GM19193 (cell line): ENCODE results near the gene RNF187.

ENCODE experiments used
- POLR2A ChIP-seq: IDR thresholded peaks from 4 replicates; pipeline ENCODE4 v1.6.1; 2011; ENCODE audit not compliant: insufficient read depth, insufficient read length; ENCODE audit errors: extremely low read depth

The RNF187 gene

DNA sequence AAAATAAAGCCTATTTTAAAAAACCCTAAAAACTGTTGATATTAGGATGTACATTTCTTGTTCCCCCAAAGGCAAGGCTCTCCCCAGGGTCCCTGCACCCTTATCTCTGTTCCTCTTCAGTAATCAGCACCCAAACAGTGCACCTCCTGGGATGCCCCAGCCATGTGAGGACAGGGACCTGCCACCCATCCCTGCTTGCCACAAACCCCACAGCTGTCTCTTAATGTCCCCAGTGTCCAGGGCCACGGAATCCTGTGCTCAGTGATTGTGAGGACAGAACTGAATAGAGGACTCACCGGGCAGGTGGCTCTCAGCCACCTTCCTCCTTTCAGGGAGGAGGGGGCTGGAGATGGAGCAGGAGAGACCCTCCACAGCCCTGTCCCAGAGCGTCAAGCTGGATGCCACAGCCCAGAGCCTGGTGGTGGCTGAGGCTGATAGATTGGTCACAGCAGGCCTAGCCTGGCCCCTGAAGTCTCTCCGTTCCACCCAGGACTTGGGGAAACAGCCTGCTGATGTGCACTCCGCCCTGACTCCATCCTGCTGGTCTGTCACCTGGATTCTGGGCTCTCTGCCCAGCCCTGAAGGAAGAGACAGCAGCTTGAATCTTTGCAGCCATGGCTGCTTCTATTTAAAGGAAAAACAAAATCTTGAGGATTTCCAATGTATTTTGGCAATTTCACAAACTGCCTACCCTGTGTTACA, 23.1 kb downstream of the RNF187 start:
- no peak for TF ChIP-seq POLR2A

DNA sequence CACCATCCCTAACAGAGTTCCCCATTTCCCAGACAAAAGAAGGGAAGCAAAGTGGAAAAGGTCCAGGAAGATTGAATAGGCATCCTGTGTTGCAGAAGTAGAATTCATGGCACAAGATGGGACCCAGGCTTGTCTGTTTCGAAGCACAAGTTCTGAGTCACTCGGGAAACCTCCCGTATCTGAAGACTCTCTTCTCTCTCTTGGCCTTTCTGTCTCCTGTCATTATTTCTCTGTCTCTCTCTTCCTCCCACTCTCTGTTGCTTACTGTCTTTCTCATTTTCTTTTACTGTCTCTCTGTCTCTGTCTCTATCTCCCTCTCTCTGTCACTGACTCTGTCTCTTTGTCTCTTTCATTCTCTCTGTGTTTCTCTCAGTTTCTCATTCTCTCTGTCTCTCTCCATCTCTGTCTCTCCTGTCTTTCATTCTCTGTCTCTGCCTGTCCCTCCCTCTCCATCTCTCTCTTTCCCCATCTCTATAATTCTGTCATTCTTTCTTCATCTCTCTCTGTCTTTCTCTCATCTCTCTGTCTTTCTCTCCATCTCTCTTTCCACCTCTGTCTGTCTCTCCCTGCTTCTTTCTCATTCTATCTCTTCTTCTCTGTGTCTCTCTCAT, 23.7 kb downstream of the RNF187 start:
- TF ChIP-seq POLR2A, result no peak

- TF ChIP-seq POLR2A, result no peak
These were observed 24.6 kb downstream of the RNF187 start for GRCh38 chr1:228511546-228512445.

DNA sequence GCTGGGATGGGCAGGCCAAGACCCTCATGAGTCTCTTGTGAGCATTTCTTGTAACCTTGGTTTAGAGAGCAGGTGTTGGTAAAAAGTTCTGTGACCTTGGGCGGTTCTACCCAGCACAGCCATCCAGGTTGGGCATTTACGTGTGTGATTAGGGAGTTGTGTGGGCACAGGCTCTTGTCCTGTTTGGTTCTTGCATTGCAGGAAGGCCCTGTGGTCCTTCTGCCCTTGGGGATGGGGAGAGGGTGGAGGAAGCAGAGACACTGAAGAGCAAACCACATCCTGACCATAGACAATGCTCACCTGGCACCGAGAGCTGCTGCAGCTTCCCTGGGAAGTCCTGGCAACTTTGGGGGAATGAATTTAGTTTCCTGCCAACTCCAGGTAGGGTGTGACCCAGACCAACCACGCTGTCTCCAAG, 25.6 kb downstream of the RNF187 start:
- TF ChIP-seq POLR2A, result no peak

DNA sequence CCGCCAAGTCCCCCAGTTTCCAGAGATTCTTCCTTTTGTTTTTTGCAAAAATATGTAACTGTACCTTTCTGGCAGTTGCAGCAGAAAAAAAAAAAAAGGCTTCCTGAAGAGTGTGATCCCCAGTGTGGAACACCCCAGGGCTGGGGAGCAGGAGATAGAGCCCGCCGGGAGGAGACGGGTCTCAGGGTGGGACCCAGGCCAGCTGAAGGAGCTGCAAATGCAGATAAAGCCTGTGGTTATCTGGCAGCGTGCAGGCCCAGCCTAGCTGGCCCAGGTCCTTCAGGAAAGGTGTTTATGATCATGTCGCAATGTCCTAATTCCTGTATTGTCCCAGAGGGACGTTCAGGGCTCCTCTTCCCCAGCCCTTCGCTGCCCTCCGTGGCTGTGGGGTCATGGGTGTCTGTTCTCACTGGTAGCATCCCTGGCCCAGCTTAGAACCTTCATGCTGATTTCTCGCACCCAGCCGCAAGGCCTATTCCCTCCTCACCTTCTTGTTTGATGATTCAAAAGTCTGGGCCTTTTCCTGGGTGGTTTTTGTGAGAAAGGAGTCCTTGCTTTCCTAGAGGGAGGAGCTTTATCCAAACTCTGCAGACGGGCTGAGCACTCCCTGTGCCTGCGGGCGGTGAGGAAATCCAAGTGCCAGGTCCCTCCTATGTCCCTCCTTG, 26.2 kb downstream of the RNF187 start:
- TF ChIP-seq POLR2A, result no peak

DNA sequence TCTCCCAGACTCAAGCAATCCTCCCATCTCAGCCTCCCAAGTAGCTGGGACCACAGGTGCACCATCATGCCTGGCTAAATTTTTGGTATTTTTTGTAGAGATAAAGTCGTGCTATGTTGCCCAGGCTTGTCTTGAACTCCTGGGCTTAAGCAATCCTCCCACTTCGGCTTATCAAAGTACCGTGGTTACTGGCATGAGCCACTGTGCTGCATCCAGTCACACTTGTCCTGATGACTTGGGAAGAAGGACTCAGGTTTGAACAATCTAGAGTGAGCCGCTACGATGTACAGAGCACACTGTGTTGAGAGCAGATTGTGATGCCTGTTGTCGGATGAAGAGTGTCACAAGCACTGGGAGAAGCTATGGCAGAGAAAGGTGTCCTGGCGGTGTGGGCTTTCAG, 27.2 kb downstream of the RNF187 start:
- no peak for TF ChIP-seq POLR2A

- TF ChIP-seq POLR2A, result no peak
These were observed 28.1 kb downstream of the RNF187 start for GRCh38 chr1:228515200-228515834.

GRCh38 chr1:228517655-228518054, 30.5 kb downstream of the RNF187 start:
- TF ChIP-seq POLR2A, result no peak

GRCh38 chr1:228527596-228527995, 40.4 kb downstream of the RNF187 start:
- TF ChIP-seq POLR2A, result no peak

DNA sequence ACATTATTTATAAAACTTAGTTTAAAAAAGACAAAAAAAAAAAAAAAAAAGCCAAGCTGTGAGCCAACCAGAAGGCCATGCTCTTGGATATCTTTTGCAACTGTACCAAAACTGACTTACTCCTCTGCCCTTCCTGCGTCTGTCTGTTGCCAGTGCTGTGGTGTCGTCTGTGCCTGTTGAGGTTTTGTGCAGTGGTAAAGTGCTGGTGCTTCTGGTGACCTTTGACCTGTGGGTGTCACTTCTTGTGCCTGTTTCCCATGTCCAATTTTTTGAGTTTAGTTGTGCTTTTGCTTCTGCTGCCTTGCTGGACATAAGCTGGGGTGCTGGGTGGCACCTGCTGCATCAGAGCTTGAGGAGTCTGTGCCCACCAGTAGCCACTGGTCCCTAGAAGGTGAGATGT, 41.4 kb downstream of the RNF187 start:
- TF ChIP-seq POLR2A, result no peak

- TF ChIP-seq POLR2A, result no peak
These were observed 43.0 kb downstream of the RNF187 start for GRCh38 chr1:228530086-228530758.

DNA sequence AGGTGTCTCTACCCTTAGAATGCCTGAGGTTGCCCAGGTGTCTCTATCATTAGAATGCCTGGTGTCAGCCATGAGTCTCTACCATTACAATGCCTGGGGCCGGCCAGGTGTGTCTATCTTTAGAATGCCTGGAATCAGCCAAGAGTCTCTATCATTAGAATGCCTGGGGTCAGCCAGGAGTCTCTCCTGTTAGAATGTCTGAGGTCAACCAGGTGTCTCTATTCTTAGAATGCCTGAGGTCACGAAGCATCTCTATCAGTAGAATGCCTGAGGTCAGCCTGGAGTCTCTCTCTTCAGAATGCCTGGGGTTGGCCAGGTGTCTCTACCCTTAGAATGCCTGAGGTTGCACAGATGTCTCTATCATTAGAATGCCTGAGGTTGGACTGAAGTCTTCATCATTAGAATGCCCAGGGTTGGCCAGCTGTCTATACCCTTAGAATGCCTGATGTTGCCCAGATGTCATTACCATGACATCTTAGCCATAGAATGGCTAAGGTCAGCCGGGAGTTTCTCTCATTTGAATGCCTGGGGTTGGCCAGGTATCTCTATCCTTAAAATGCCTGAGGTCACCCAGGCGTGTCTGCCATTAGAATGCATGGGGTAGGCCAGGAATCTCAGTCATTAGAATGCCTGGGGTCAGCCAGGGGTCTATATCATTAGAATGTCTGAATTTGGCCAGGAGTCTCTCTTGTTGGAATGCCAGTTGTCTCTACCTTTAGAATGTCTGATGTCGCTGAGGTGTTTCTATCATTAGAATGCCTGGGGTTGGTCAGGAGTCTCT, 44.0 kb downstream of the RNF187 start:
- TF ChIP-seq POLR2A, result no peak

- no peak for TF ChIP-seq POLR2A
These were observed 51.6 kb downstream of the RNF187 start for GRCh38 chr1:228538831-228539230.
